ENCODE data around the gene PRR32. TPM values are rescaled to one million over a fixed set of nuclear protein-coding genes. Genes with fewer than 3 reads are reported as not detected.

PRR32 gene
- polyA plus RNA-seq, 3 donors = not detected

DNA sequence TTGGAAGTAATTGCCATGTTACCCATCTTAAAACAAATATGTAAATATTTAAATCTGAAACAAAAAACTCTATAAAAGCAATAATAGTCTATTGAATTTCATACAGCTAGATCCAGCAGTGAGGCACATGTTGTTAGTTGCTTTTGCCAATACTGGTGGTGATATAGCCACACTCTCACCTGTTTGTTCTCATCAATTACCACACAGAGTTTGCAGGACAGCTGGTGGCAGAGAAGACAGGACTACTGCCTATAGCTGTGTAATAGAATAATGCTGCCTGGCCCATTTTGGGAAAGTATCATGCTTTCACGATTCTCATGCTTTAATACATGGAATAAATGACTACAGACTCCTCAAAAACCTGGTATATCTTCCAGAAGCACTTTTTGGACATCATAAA lies 3.7 kb upstream of the PRR32 start:
- no peak overlapping the region for H3K4me2 ChIP-seq (replicated peaks; ENCODE audit: extremely low read depth, low read length, poor library complexity, severe bottlenecking)
- no peaks in the 10 kb centered on the region for H3K36me3 ChIP-seq (replicated peaks in 1 of 2; ENCODE audit: control insufficient read depth in 1 of 2, insufficient read depth in 2 of 2, low read length in 2 of 2)
- Mint-ChIP-seq H3K4me1 (no peaks in the 10 kb centered on the region), H3K4me3 (no peak overlapping the region), H3K27me3 (ENCODE audit: low read depth in 3 of 3) (peaks cover 0 to 1% (median 0%) of the 10 kb centered on the region in 3 donors), H3K36me3 (no peaks in the 10 kb centered on the region), H3K9me3 (peaks cover 0 to 2% (median 2%) of the 10 kb centered on the region in 7 donors), H3K27ac (no peak overlapping the region)
- DNase-seq = no peak
- H3K4me3 ChIP-seq (replicated peaks in 1 of 3; ENCODE audit: low read depth in 2 of 3, low read length in 3 of 3) = no peak overlapping the region
- no peaks in the 10 kb centered on the region for H3K79me2 ChIP-seq (ENCODE audit: insufficient read depth, low read length)
- no peak overlapping the region for H3K27ac ChIP-seq (ENCODE audit: low read depth in 1 of 2, low read length in 2 of 2)
- TF ChIP-seq, protein P1, sequence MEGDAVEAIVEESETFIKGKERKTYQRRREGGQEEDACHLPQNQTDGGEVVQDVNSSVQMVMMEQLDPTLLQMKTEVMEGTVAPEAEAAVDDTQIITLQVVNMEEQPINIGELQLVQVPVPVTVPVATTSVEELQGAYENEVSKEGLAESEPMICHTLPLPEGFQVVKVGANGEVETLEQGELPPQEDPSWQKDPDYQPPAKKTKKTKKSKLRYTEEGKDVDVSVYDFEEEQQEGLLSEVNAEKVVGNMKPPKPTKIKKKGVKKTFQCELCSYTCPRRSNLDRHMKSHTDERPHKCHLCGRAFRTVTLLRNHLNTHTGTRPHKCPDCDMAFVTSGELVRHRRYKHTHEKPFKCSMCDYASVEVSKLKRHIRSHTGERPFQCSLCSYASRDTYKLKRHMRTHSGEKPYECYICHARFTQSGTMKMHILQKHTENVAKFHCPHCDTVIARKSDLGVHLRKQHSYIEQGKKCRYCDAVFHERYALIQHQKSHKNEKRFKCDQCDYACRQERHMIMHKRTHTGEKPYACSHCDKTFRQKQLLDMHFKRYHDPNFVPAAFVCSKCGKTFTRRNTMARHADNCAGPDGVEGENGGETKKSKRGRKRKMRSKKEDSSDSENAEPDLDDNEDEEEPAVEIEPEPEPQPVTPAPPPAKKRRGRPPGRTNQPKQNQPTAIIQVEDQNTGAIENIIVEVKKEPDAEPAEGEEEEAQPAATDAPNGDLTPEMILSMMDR (IDR thresholded peaks at IDR 0.05) = no peak
- no peak overlapping the region for H2AFZ ChIP-seq (ENCODE audit: insufficient read depth, low read depth, low read length, poor library complexity, severe bottlenecking)
- H3K27me3 ChIP-seq (ENCODE audit: control insufficient read depth in 2 of 2, insufficient read depth in 2 of 2, low read length in 2 of 2) = no peaks in the 10 kb centered on the region
- no peaks in the 10 kb centered on the region for H3K4me1 ChIP-seq (ENCODE audit: control insufficient read depth in 1 of 2, insufficient read depth in 2 of 2, low read length in 2 of 2)
- no peaks in the 10 kb centered on the region for H3K9me3 ChIP-seq (replicated peaks in 1 of 2; ENCODE audit: control insufficient read depth in 1 of 2, insufficient read depth in 1 of 2, low read length in 2 of 2)
- H4K20me1 ChIP-seq (ENCODE audit: insufficient read depth, low read length) = no peaks in the 10 kb centered on the region
- intact Hi-C loops (cut with micrococcal nuclease) = no loop called here
- no CpG with 5 or more reads among the region's 1 CpG for WGBS (ENCODE audit: insufficient coverage)
- no peak overlapping the region for H3K9ac ChIP-seq (ENCODE audit: insufficient read depth, low read length, poor library complexity, severe bottlenecking)

DNA sequence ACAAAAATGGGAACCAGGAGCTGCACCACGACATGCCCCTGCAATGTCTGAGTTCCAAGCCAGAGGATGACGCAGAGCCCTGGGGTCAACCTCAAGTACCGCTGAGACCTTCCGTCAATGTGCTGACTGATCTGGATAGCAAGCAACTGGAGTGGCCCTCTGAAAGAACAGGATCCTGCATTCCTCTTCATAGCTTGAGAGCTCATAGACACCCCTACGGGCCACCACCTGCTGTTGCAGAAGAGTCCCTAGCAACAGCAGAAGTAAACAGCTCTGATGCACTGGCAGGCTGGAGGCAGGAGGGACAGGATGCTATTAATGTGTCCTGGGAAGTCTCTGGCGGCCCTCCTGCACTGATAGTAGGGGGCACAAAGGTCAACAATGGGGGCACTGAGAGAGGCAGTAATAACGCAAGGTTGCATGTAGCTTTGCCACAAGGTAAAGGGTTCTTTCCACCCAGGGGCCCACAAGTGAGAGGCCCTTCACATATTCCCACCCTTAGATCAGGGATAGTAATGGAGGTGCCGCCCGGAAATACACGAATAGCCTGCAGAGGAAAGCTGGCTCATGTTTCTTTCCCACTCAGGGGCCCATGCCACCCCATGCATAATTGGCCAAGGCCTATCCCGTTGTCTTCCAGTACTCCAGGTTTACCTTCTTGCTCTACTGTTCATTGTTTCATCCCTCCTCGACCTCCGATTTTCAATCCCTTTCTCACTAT lies 1.3 kb downstream of the PRR32 start:
- no peak for DNase-seq
- intact Hi-C loops (cut with micrococcal nuclease) = no loop called here
- Histone ChIP-seq H3K9ac (ENCODE audit: insufficient read depth, low read length, poor library complexity, severe bottlenecking) (no peak overlapping the region), H3K4me3 (replicated peaks in 1 of 3; ENCODE audit: low read depth in 2 of 3, low read length in 3 of 3) (no peak overlapping the region), H3K4me2 (replicated peaks; ENCODE audit: extremely low read depth, low read length, poor library complexity, severe bottlenecking) (no peak overlapping the region), H3K36me3 (replicated peaks in 1 of 2; ENCODE audit: control insufficient read depth in 1 of 2, insufficient read depth in 2 of 2, low read length in 2 of 2) (no peaks in the 10 kb centered on the region), H3K27me3 (ENCODE audit: control insufficient read depth in 2 of 2, insufficient read depth in 2 of 2, low read length in 2 of 2) (no peaks in the 10 kb centered on the region), H2AFZ (ENCODE audit: insufficient read depth, low read depth, low read length, poor library complexity, severe bottlenecking) (no peak overlapping the region), H4K20me1 (ENCODE audit: insufficient read depth, low read length) (no peaks in the 10 kb centered on the region), H3K9me3 (replicated peaks in 1 of 2; ENCODE audit: control insufficient read depth in 1 of 2, insufficient read depth in 1 of 2, low read length in 2 of 2) (peaks cover 0 to 3% of the 10 kb centered on the region in 2 donors), H3K4me1 (ENCODE audit: control insufficient read depth in 1 of 2, insufficient read depth in 2 of 2, low read length in 2 of 2) (no peaks in the 10 kb centered on the region), H3K27ac (ENCODE audit: low read depth in 1 of 2, low read length in 2 of 2) (no peak overlapping the region), H3K79me2 (ENCODE audit: insufficient read depth, low read length) (no peaks in the 10 kb centered on the region)
- Mint-ChIP-seq H3K4me1 (no peaks in the 10 kb centered on the region), H3K27me3 (ENCODE audit: low read depth in 3 of 3) (no peaks in the 10 kb centered on the region), H3K4me3 (no peak overlapping the region), H3K36me3 (no peaks in the 10 kb centered on the region), H3K27ac (no peak overlapping the region), H3K9me3 (peaks cover 0 to 4% (median 0%) of the 10 kb centered on the region in 7 donors)
- TF ChIP-seq, protein P1 (IDR thresholded peaks at IDR 0.05) = no peak
- 79% methylated on average over 3 of the region's 13 CpGs for WGBS (ENCODE audit: insufficient coverage)
